Right lobe of liver (tissue), 6 donors: ENCODE data around the gene CAPRIN1. TPM values are rescaled to one million over a fixed set of nuclear protein-coding genes. Genes with fewer than 3 reads are reported as not detected.
A peak's percentile ranks its signal among the peaks of the same experiment; 100 is the strongest.
"Not testable (repeated sequence)": the region's sequence is repeated elsewhere in the genome, so short reads cannot be mapped to it uniquely, and the experiment has no call there.

Source experiments
- ATAC-seq, 4 donors: fragments of 200-7000 bp; cut with Tn5 transposase; one replicate each; pipeline ENCODE4 v1.9.1; 2020; ENCODE audit warnings: mild to moderate bottlenecking in 4 of 4, moderate library complexity in 4 of 4
- DNase-seq, 3 donors: peaks; one replicate each; pipeline ENCODE4 v3.0.0-alpha.2; 2020
- H3K27ac ChIP-seq, 3 donors: fragments of 200-600 bp; one replicate each; pipeline ENCODE4 v1.8.0; 2022
- H3K27me3 ChIP-seq, 2 donors: fragments of 200-600 bp; one replicate each; pipeline ENCODE4 v1.8.0; 2022
- H3K36me3 ChIP-seq, 4 donors: fragments of 200-600 bp; sonication (generic) in 1 of 4; one replicate each; pipeline versions ENCODE4 v1.5.1 to v1.8.0; 2017 to 2022; ENCODE audit warnings: control low read depth in 1 of 4
- H3K4me1 ChIP-seq, 4 donors: fragments of 200-600 bp; sonication (generic) in 1 of 4; one replicate each; pipeline versions ENCODE4 v1.5.1 to v1.8.0; 2017 to 2022; ENCODE audit warnings: control low read depth in 1 of 4
- H3K4me3 ChIP-seq, 3 donors: fragments of 200-600 bp; one replicate each; pipeline ENCODE4 v1.8.0; 2022
- H3K9me3 ChIP-seq, 4 donors: fragments of 200-600 bp; sonication (generic) in 1 of 4; one replicate each; pipeline versions ENCODE4 v1.5.1 to v1.8.0; 2017 to 2022; ENCODE audit warnings: control low read depth in 1 of 4
- POLR2A ChIP-seq: fragments of 450-650 bp; IDR thresholded peaks from one replicate; pipeline ENCODE4 v1.6.1; 2017; ENCODE audit warnings: antibody characterized with exemption, mild to moderate bottlenecking
- WGBS: methylation state at CpG from one replicate; pipeline ENCODE4 v1.1.6; 2018; ENCODE audit warnings: low coverage, low lambda C conversion rate; ENCODE audit not compliant: insufficient coverage; ENCODE audit errors: missing lambda C conversion rate; 5-methylcytosine and 5-hydroxymethylcytosine counted together
- intact Hi-C, 2 donors: fragments of 100-400 bp; cut with DNase I; formaldehyde crosslinking; loops; one replicate each; pipeline versions ENCODE4 v1.11.2 to v1.14.1; 2022
- total RNA-seq, 6 experiments: library from RNA; depleted of rRNA in 2 of 6; stranded (reverse); fragments of >200 nt in 2 of 6; fragmentation: NEBNext Ultra II Directional in 3 of 6; extraction: Animal tissue kit (Norgen Biotek cat#: 25700) in 3 of 6; gene quantifications; one replicate each; pipeline versions ENCODE4 v1.1.0 to v1.2.4, GENCODE V29; 2016 to 2023
- TF ChIP-seq, protein P1 (sequence below), 4 donors: fragments of 200-600 bp in 3 of 4; fragments of 450-650 bp in 1 of 4; IDR thresholded peaks; one replicate each; pipeline versions ENCODE4 v1.5.1 to v1.8.0; 2016 to 2022; ENCODE audit warnings: antibody characterized with exemption in 4 of 4, mild to moderate bottlenecking in 2 of 4
- donor health status: DM: no; HTN: yes; CAD: no.
- donor health status: DM: no; HTN: no; CAD: no.
- donor health status: DM: no; HTN: no; CAD: no.
- donor health status: DM: no; HTN: yes; CAD: no.
- donor health status: DM: no; HTN: yes; CAD: no.

CAPRIN1 gene
- total RNA-seq, 6 experiments from 2014 or later: 60.0 to 87.6 (median 71.2) TPM

DNA sequence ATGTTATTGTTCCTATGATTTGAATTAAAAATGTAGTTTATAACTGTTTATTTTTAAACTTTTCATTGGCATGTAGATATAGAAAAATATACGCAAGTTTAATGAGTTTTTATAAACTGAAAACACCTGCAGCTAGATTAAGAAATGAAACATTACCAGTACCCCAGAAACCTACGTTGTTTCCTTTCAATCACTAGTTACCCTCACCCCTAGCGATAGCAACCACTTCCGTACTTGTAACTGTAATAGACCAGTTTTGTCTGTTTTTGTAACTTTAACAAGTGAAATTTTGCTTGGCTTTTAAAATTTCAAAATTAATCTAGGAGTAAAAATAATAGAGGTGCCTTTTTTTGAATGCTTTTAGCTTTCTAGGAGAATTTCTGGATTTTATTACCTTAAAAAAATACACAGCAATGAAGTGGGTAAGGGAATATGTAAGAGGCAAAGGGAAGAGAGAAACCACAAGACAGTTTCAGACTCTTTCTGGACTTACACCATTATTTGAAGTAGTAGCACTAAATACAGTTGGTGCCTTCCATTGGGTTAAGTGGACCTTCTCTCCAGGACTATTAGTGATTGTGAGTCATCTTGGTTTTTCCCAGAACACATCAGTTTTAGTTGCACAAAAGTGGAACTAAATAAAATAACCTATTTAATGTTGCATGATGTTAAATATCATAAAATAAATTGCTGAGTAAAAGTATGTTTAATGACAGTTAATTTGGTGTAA, 35.2 kb downstream of the CAPRIN1 start:
- 87% methylated on average over 4 of the region's 4 CpGs for WGBS
- intact Hi-C loops: no loop called here
- no peaks in the 10 kb centered on the region for H3K9me3 ChIP-seq
- no peak overlapping the region for H3K27ac ChIP-seq
- peaks cover 18 to 94% (median 62%) of the 10 kb centered on the region in 4 donors for H3K36me3 ChIP-seq
- no peak for ATAC-seq
- no peaks in the 10 kb centered on the region for H3K4me1 ChIP-seq
- no peak overlapping the region for H3K4me3 ChIP-seq
- TF ChIP-seq, protein P1, sequence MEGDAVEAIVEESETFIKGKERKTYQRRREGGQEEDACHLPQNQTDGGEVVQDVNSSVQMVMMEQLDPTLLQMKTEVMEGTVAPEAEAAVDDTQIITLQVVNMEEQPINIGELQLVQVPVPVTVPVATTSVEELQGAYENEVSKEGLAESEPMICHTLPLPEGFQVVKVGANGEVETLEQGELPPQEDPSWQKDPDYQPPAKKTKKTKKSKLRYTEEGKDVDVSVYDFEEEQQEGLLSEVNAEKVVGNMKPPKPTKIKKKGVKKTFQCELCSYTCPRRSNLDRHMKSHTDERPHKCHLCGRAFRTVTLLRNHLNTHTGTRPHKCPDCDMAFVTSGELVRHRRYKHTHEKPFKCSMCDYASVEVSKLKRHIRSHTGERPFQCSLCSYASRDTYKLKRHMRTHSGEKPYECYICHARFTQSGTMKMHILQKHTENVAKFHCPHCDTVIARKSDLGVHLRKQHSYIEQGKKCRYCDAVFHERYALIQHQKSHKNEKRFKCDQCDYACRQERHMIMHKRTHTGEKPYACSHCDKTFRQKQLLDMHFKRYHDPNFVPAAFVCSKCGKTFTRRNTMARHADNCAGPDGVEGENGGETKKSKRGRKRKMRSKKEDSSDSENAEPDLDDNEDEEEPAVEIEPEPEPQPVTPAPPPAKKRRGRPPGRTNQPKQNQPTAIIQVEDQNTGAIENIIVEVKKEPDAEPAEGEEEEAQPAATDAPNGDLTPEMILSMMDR (IDR thresholded peaks at IDR 0.05): no peak
- TF ChIP-seq POLR2A: no peak
- H3K27me3 ChIP-seq: no peaks in the 10 kb centered on the region
- no peak for DNase-seq

DNA sequence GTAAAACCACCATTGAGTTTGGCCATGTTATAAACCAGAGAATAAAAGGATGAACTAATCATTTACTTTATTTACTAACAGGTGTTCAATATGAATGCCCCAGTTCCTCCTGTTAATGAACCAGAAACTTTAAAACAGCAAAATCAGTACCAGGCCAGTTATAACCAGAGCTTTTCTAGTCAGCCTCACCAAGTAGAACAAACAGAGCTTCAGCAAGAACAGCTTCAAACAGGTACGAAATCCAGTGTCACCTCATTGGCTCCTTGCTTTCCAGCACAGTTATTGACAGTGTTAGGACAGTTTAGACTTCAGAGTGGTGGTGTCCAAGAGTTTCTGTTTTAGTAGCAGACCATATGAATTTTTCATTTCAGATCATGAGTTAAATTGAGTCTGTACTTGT, 40.3 kb downstream of the CAPRIN1 start:
- TF ChIP-seq POLR2A: no peak
- TF ChIP-seq, protein P1 (IDR thresholded peaks at IDR 0.05): no peak
- no peak for DNase-seq
- Histone ChIP-seq H3K4me1 (no peaks in the 10 kb centered on the region), H3K9me3 (no peaks in the 10 kb centered on the region), H3K36me3 (peaks cover 4 to 95% (median 55%) of the 10 kb centered on the region in 4 donors), H3K27me3 (no peaks in the 10 kb centered on the region), H3K4me3 (no peak overlapping the region), H3K27ac (no peak overlapping the region)
- WGBS: 75% methylated on average over 1 of the region's 1 CpG
- intact Hi-C loops: no loop called here
- ATAC-seq: no peak

DNA sequence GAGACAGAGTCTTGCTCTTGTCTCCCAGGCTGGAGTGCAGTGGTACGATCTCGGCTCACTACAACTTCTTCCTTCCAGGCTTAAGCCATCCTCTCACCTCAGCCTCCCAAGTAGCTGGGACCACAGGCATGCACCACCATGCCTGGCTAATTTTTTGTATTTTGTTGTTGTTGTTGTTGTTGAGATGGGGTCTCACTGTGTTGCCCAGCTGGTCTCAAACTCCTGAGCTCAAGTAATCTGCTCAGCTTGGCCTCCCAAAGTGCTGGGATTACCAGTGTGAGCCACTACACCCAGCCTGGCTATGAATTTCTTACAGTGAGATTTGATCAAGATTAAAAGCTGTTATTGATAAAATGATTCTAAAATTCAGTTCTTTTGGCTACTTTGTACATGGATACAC, 43.4 kb downstream of the CAPRIN1 start:
- intact Hi-C loops, ATAC-seq, H3K9me3 ChIP-seq, DNase-seq, H3K4me1 ChIP-seq, H3K27ac ChIP-seq, H3K27me3 ChIP-seq, H3K4me3 ChIP-seq: not testable (repeated sequence)
- peaks cover 8 to 100% (median 65%) of the 10 kb centered on the region in 4 donors for H3K36me3 ChIP-seq
- WGBS: 93% methylated on average over 2 of the region's 2 CpGs

DNA sequence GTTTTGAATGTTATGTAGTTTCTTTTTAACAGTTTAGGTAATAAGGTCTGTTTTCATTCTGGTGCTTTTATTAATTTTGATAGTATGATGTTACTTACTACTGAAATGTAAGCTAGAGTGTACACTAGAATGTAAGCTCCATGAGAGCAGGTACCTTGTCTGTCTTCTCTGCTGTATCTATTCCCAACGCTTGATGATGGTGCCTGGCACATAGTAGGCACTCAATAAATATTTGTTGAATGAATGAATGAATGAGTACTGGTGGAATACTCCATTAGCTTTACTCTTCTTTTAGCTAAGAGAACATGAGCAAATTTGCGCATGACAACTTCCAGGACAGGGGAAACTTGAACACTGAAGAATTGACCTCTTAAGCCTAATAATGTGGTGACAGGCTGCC, 47.3 kb downstream of the CAPRIN1 start:
- Histone ChIP-seq H3K9me3 (no peaks in the 10 kb centered on the region), H3K36me3 (peaks cover 4 to 76% (median 50%) of the 10 kb centered on the region in 4 donors), H3K27ac (no peak overlapping the region), H3K4me3 (no peak overlapping the region), H3K4me1 (no peaks in the 10 kb centered on the region), H3K27me3 (no peaks in the 10 kb centered on the region)
- no peak for ATAC-seq
- TF ChIP-seq POLR2A: no peak
- TF ChIP-seq, protein P1 (IDR thresholded peaks at IDR 0.05): no peak
- intact Hi-C loops: no loop called here
- WGBS: 86% methylated on average over 2 of the region's 2 CpGs
- no peak for DNase-seq

DNA sequence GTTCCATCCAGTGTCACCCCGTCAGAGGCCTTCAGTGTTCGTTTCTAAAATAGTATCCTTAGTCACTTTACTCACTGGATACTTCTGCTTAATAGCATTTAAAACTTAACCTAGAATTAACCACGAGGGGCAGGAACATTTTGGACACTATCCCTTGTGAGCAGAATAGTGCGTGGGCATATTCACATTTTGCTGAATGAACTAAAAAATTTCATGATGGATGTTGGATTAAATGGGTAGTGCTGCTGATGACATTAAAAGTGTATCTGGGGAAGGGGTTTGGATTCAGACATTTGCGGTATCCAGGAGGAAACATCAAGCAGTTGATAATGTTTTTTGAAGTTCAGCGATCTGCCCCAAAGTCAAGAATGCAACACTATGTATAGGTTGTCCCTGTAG, 53.1 kb downstream of the CAPRIN1 start:
- H3K9me3 ChIP-seq: no peaks in the 10 kb centered on the region
- H3K27me3 ChIP-seq: no peaks in the 10 kb centered on the region
- ATAC-seq (no peak), DNase-seq (no peak)
- peak overlapping the region; percentile 86 to 94 (median 88) for H3K4me3 ChIP-seq
- intact Hi-C loops: loop anchor here in 1 of 2 donors (10.0 kb wide), 1 partner anchor 110 kb away; no protein-coding TSS in a partner anchor
- WGBS: 29% methylated on average over 6 of the region's 6 CpGs
- peaks cover 0 to 34% (median 6%) of the 10 kb centered on the region in 4 donors for H3K36me3 ChIP-seq
- peaks cover 0 to 20% (median 2%) of the 10 kb centered on the region in 4 donors for H3K4me1 ChIP-seq
- H3K27ac ChIP-seq: peak overlapping the region; percentile 88 to 90 (median 90)
- TF ChIP-seq, protein P1 (IDR thresholded peaks at IDR 0.05): no peak
- no peak for TF ChIP-seq POLR2A
